Smooth muscle cell (in vitro differentiated cells): ENCODE results near the gene CD7. TPM values are rescaled to one million over a fixed set of nuclear protein-coding genes. Genes with fewer than 3 reads are reported as not detected.

ENCODE experiments used
- DNase-seq: peaks from one replicate; lab custom pipeline; 2025; ENCODE audit not compliant: unreplicated experiment; lab: John Stamatoyannopoulos, UW
- H2AFZ ChIP-seq: fragments of 200-600 bp; sonication (generic); 2 replicates; pipeline ENCODE4 v1.6.0; 2016; ENCODE audit warnings: antibody characterized with exemption, low read depth, mild to moderate bottlenecking
- H3F3A ChIP-seq: fragments of 200-600 bp; sonication (generic); 2 replicates; pipeline ENCODE4 v1.6.0; 2017; ENCODE audit warnings: antibody characterized with exemption, low read depth
- H3K27ac ChIP-seq: fragments of 200-600 bp; sonication (generic); 2 replicates; pipeline ENCODE4 v1.5.1; 2016; ENCODE audit warnings: low read depth, mild to moderate bottlenecking
- H3K27me3 ChIP-seq: fragments of 200-600 bp; sonication (generic); 2 replicates; pipeline ENCODE4 v1.6.1; 2016; ENCODE audit warnings: low read depth, mild to moderate bottlenecking
- H3K36me3 ChIP-seq: fragments of 200-600 bp; sonication (generic); 2 replicates; pipeline ENCODE4 v1.5.1; 2016; ENCODE audit warnings: low read depth
- H3K4me1 ChIP-seq: fragments of 200-600 bp; sonication (generic); 2 replicates; pipeline ENCODE4 v1.5.1; 2016; ENCODE audit warnings: low read depth
- H3K4me2 ChIP-seq: fragments of 200-600 bp; sonication (generic); 2 replicates; pipeline ENCODE4 v1.6.0; 2016; ENCODE audit warnings: mild to moderate bottlenecking
- H3K4me3 ChIP-seq: fragments of 200-600 bp; sonication (generic); 2 replicates; pipeline ENCODE4 v1.5.1; 2016; ENCODE audit warnings: mild to moderate bottlenecking
- H3K79me2 ChIP-seq: fragments of 200-600 bp; sonication (generic); 2 replicates; pipeline ENCODE4 v1.6.0; 2016; ENCODE audit warnings: low read depth, mild to moderate bottlenecking
- H3K9ac ChIP-seq: fragments of 200-600 bp; sonication (generic); 2 replicates; pipeline ENCODE4 v1.6.0; 2016; ENCODE audit warnings: low read depth
- H3K9me3 ChIP-seq: fragments of 200-600 bp; sonication (generic); replicated peaks from 2 replicates; pipeline ENCODE4 v1.5.1; 2016; ENCODE audit warnings: low read depth
- H4K20me1 ChIP-seq: fragments of 200-600 bp; sonication (generic); 2 replicates; pipeline ENCODE4 v1.6.0; 2016; ENCODE audit warnings: low read depth
- CTCF ChIP-seq: fragments of 200-600 bp; sonication (generic); IDR thresholded peaks from 2 replicates; pipeline ENCODE4 v1.5.1; 2017; ENCODE audit warnings: borderline replicate concordance, mild to moderate bottlenecking, antibody characterized with exemption; ENCODE audit not compliant: insufficient read depth, poor library complexity, severe bottlenecking
- WGBS: methylation state at CpG from one replicate; pipeline ENCODE4 v1.1.7; 2016; ENCODE audit warnings: low lambda C conversion rate; 5-methylcytosine and 5-hydroxymethylcytosine counted together
- polyA plus RNA-seq: library from polyadenylated mRNA; unstranded; fragments of >200 nt; fragmentation: Nextera tagmentation; extraction: Ambion mirVana; gene quantifications from 2 replicates; pipeline ENCODE4 v1.2.1, GENCODE V29; 2016
- total RNA-seq: library from RNA; depleted of rRNA; stranded (reverse); fragments of >200 nt; gene quantifications from 2 replicates; pipeline ENCODE4 v1.2.3, GENCODE V29; 2014

Gene CD7
- total and polyA plus RNA-seq, 2 experiments from 2014 or later: 0.79 TPM; not detected in 1

- Histone ChIP-seq H3K9me3 (no peaks in the 10 kb centered on the region), H3K4me3 (no peak overlapping the region), H3K27ac (no peak overlapping the region), H3K79me2 (no peaks in the 10 kb centered on the region), H3F3A (no peaks in the 10 kb centered on the region), H4K20me1 (no peaks in the 10 kb centered on the region), H3K27me3 (no peaks in the 10 kb centered on the region), H3K4me2 (no peak overlapping the region), H3K36me3 (no peaks in the 10 kb centered on the region), H3K9ac (no peak overlapping the region), H2AFZ (no peak overlapping the region), H3K4me1 (no peaks in the 10 kb centered on the region)
- TF ChIP-seq CTCF: no peak
- DNase-seq: no peak
- WGBS: 91% methylated on average over 25 of the region's 25 CpGs
Measured at GRCh38 chr17:82282239-82283207, 34.9 kb downstream of the CD7 start.

GRCh38 chr17:82281502-82282238 is 35.7 kb downstream of the CD7 start:
- Histone ChIP-seq H3K79me2 (no peaks in the 10 kb centered on the region), H3K4me1 (no peaks in the 10 kb centered on the region), H3K9ac (no peak overlapping the region), H3F3A (no peaks in the 10 kb centered on the region), H3K4me3 (no peak overlapping the region), H2AFZ (no peak overlapping the region), H3K27me3 (no peaks in the 10 kb centered on the region), H3K36me3 (no peaks in the 10 kb centered on the region), H3K4me2 (no peak overlapping the region), H3K27ac (no peak overlapping the region), H3K9me3 (no peaks in the 10 kb centered on the region), H4K20me1 (no peaks in the 10 kb centered on the region)
- WGBS: 84% methylated on average over 22 of the region's 22 CpGs
- DNase-seq: no peak
- TF ChIP-seq CTCF: no peak

GRCh38 chr17:82281076-82281475 is 36.3 kb downstream of the CD7 start:
- no peak for DNase-seq
- WGBS: 92% methylated on average over 7 of the region's 7 CpGs
- Histone ChIP-seq H3K27ac (no peak overlapping the region), H3K9me3 (no peaks in the 10 kb centered on the region), H3K9ac (no peak overlapping the region), H3K4me1 (no peaks in the 10 kb centered on the region), H3F3A (no peaks in the 10 kb centered on the region), H3K79me2 (no peaks in the 10 kb centered on the region), H3K36me3 (no peaks in the 10 kb centered on the region), H3K27me3 (no peaks in the 10 kb centered on the region), H4K20me1 (no peaks in the 10 kb centered on the region), H2AFZ (no peak overlapping the region), H3K4me3 (no peak overlapping the region), H3K4me2 (no peak overlapping the region)
- TF ChIP-seq CTCF: no peak
